ENCODE measurements around the gene CHCHD3.

Gene CHCHD3

DNA sequence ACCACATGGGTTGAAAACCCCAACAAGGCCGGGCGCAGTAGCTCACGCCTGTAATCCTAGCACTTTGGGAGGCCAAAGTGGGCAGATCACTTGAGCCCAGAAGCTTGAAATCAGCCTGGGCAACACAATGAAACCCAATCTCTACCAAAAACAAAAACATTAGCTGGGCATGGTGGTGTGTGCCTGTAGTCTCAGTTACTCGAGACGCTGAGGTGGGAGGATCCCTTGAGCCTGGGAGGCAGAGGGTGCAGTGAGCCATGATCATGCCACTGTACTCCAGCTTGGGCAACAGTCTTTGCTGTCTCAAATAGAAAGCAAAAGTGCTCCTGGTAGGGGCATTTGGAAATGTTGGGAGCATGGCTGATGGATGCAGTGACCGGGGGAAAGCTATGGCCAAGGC lies 296.0 kb downstream of the CHCHD3 start:
- no peaks in the 10 kb centered on the region for H3K27me3 Mint-ChIP-seq
- H3K4me3 Mint-ChIP-seq, result no peak overlapping the region
- H3K4me1 Mint-ChIP-seq (ENCODE audit: low read depth), result no peaks in the 10 kb centered on the region
- no peaks in the 10 kb centered on the region for H3K9me3 Mint-ChIP-seq (ENCODE audit: low read depth)
- H3K36me3 Mint-ChIP-seq, result peaks cover 16% of the 10 kb centered on the region
- H3K27ac Mint-ChIP-seq, result no peak overlapping the region

DNA sequence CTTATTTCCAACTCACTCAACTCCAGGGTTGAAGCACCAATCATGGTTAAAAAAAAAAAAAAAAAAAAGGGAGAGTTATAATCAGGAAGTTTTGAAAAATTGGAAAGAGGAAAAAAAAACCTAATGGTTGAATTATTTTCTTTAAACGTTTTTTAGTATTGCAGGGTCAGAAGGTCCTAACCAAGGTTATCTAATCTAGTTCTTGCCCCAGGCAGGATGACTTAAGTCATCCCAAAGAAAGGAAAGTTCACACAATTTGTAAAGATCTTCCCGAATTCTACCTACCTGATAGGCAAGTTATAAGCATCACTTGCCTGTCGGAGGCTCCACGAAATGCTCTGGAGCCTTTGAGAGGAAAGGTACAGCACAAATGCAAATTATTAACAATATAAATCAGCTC lies 297.5 kb downstream of the CHCHD3 start:
- Mint-ChIP-seq H3K27ac (peak overlapping the region; percentile 17), H3K9me3 (ENCODE audit: low read depth) (no peaks in the 10 kb centered on the region), H3K27me3 (no peaks in the 10 kb centered on the region), H3K4me3 (no peak overlapping the region), H3K36me3 (peaks cover 11% of the 10 kb centered on the region), H3K4me1 (ENCODE audit: low read depth) (peaks cover 1% of the 10 kb centered on the region)

DNA sequence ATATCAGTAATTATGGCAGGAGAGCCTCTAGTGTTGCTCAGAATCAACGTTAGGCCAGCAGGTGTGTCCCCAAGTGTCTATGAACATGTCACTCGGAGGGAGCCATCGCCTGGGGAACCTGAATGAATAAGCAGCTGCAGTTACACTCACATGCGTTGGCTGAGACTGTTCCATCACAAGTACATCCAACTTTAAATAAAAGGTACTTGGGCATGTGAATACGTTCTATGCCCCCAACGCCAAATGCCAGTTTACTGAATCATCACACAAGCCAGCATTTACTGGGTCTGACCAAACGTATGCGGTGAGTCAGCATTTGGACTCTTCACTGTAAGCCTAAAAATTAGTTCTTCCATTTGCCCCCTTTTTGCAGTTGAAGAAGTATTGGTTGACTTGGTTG lies 298.1 kb downstream of the CHCHD3 start:
- Mint-ChIP-seq H3K4me3 (no peak overlapping the region), H3K4me1 (ENCODE audit: low read depth) (peaks cover 5% of the 10 kb centered on the region), H3K36me3 (peaks cover 11% of the 10 kb centered on the region), H3K9me3 (ENCODE audit: low read depth) (no peaks in the 10 kb centered on the region), H3K27ac (peak overlapping the region; percentile 22), H3K27me3 (no peaks in the 10 kb centered on the region)

DNA sequence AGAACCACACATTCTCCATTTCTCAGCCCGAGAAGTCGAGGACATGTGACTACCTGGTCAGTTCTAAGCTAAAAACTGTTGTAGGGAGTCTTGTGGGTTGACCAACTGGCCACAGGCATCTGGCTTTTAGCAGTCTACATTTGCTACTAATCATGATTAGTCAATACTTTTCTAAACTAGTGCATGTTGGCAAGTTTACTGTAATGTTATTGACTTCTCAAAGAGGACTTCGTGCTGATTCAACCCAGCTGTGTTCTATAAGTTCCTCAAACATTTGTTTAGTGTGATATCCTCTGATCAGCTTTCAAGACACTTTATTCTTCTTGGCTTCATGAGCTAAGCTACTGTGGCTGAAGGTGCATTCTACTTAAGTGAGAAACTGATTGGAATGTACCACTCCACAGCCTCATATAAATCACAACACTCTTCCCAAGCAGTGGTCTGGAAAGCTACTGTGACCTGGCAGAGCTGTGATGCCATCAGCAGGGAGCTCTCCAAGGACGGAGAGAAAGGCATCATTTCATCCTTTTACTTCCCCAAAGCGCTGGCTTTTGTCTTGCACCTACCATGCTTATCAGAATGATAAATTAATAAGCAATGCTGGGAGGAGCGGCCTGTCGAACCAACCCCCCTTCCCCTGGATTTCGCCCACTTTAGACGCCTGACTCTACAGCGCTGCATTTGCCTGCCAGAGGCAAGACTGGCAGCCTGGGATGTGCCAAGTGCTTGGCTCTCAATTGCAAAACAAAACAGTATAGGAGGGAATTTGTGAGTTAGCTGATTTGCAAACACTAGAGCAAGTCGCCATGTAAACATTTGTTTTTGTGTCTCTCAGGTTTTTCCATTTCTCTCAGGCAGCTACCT lies 298.9 kb downstream of the CHCHD3 start:
- H3K27ac Mint-ChIP-seq, result no peak overlapping the region
- no peaks in the 10 kb centered on the region for H3K27me3 Mint-ChIP-seq
- peaks cover 6% of the 10 kb centered on the region for H3K36me3 Mint-ChIP-seq
- H3K4me1 Mint-ChIP-seq (ENCODE audit: low read depth), result peaks cover 11% of the 10 kb centered on the region
- no peak overlapping the region for H3K4me3 Mint-ChIP-seq
- no peaks in the 10 kb centered on the region for H3K9me3 Mint-ChIP-seq (ENCODE audit: low read depth)

DNA sequence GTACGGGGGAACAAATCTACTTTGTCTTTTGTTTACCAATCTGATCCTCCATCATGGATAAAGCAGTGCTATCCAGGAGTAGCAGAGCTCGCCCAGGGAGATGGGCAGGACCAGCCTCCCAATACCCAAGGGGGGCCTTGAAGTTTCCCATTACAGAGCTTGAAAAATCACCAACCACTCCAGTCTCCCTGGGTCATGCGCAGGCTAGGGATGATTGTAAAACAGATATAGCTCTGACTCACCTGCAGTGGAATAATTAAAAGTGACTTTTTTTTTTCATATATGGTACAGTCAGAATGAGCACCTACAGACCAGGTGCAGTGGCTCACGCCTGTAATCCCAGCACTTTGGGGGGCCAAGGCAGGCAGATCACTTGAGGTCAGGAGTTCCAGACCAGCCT lies 301.1 kb downstream of the CHCHD3 start:
- no peak overlapping the region for H3K4me3 Mint-ChIP-seq
- H3K36me3 Mint-ChIP-seq, result peaks cover 4% of the 10 kb centered on the region
- H3K27me3 Mint-ChIP-seq, result no peaks in the 10 kb centered on the region
- H3K4me1 Mint-ChIP-seq (ENCODE audit: low read depth), result peaks cover 21% of the 10 kb centered on the region
- no peak overlapping the region for H3K27ac Mint-ChIP-seq
- H3K9me3 Mint-ChIP-seq (ENCODE audit: low read depth), result peaks cover 5% of the 10 kb centered on the region

DNA sequence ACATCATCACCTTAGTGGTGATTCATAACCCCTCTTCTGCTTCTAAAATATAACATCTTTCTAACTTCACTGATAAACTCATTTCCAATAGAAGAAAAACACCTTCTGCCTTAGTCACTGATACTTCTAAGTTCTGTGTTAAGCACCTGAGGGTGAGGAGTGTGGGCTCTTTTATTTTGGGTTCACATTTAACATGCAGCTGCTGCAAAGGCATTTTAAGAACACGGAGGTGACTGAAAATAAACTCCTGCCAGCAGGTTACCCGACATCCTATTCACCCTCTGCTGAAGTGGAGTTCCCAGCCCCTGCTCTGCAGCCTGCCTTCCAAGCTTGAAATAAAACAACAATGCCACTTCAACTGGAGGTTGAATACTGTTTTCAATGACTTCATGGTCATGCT lies 302.7 kb downstream of the CHCHD3 start:
- peaks cover 21% of the 10 kb centered on the region for H3K4me1 Mint-ChIP-seq (ENCODE audit: low read depth)
- peaks cover 5% of the 10 kb centered on the region for H3K9me3 Mint-ChIP-seq (ENCODE audit: low read depth)
- H3K27ac Mint-ChIP-seq, result peak overlapping the region; percentile 31
- H3K4me3 Mint-ChIP-seq, result no peak overlapping the region
- no peaks in the 10 kb centered on the region for H3K27me3 Mint-ChIP-seq
- peaks cover 3% of the 10 kb centered on the region for H3K36me3 Mint-ChIP-seq

DNA sequence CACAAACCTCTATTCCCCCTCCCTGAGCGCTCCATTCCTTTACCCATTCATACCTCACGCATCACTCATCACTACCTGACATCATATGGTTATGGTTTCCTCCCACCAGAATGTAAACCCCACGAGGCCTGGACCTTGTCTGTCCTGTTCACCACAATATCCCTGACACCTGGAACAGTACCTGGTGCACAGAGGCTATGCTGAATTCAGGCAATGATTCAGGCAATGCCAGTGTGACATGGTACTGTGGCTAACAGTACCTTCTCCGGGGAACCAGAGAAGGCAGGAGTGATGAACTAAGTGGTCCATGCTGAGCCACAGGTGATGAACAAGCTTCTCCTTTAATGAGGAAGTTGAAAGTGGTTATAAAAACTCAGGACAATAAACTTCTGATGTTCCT lies 303.1 kb downstream of the CHCHD3 start:
- H3K4me3 Mint-ChIP-seq, result no peak overlapping the region
- H3K36me3 Mint-ChIP-seq, result no peaks in the 10 kb centered on the region
- peaks cover 21% of the 10 kb centered on the region for H3K4me1 Mint-ChIP-seq (ENCODE audit: low read depth)
- peaks cover 5% of the 10 kb centered on the region for H3K9me3 Mint-ChIP-seq (ENCODE audit: low read depth)
- H3K27ac Mint-ChIP-seq, result no peak overlapping the region
- no peaks in the 10 kb centered on the region for H3K27me3 Mint-ChIP-seq

DNA sequence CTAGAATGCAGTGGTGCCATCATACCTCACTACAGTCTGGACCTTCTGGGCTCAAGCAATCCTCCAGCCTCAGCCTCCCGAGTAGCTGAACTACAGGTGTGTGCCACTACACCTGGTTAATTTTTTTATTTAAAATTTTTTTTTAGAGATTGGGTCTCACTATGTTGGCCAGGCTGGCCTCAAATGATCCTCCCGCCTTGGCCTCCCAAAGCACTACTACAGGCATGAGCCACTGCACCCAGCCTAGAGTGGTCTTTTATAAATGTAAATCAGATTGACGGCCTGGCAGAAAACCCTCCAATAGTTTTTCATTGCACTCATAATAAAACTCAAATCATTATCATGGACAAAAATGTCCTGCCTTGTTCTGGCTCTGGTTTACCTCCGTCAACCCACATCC lies 303.9 kb downstream of the CHCHD3 start:
- Mint-ChIP-seq H3K9me3 (ENCODE audit: low read depth) (peaks cover 5% of the 10 kb centered on the region), H3K4me1 (ENCODE audit: low read depth) (peaks cover 23% of the 10 kb centered on the region), H3K27me3 (no peaks in the 10 kb centered on the region), H3K36me3 (no peaks in the 10 kb centered on the region), H3K4me3 (peak overlapping the region; percentile 35), H3K27ac (no peak overlapping the region)

DNA sequence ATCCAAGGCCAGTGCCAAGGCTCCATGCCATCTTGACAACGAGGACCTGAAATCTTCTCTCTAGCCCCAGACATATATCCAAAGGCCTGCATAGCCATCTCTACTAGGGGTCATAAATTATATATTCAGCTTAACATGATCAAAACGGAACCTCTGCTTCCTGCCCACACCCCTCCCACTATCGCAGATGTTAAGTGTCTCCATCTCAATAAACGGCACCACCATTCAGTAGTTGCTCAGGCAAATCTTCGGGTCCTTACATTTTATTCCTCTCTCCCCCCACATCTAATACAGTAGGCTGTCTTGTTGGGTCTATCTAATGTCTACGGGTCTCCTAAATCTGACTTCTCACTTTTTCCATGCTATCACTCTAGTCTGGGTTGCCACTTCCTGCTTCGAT lies 304.5 kb downstream of the CHCHD3 start:
- Mint-ChIP-seq H3K9me3 (ENCODE audit: low read depth) (peaks cover 5% of the 10 kb centered on the region), H3K4me1 (ENCODE audit: low read depth) (peaks cover 23% of the 10 kb centered on the region), H3K36me3 (no peaks in the 10 kb centered on the region), H3K4me3 (peak overlapping the region; percentile 35), H3K27me3 (no peaks in the 10 kb centered on the region), H3K27ac (no peak overlapping the region)

DNA sequence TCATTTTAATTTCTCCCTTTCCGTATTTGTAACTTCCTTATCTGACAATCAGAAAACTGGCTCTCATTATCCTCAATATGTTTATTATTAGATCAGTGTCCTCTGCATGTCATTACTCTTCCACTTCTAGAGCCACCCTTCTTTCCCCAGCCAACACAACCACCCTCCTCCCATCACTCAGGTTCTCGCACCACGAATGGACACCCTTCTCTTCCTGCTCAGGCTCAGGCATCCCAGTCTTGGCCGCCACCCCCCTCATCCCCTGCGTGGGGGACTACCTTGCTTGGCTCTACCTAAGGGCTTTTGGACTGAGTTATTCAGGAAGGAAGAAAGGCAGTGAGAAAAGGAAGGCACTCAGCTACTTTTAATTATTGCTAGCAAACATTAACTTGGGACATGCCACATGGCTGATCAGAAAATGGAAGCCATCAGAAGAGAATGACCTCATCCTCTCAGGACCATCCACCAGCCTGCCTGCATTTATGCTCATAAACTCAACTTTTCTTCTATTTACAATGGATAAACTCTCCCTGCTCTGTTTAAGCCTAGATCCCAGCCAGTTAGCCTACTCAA lies 305.8 kb downstream of the CHCHD3 start:
- no peak overlapping the region for H3K27ac Mint-ChIP-seq
- no peaks in the 10 kb centered on the region for H3K36me3 Mint-ChIP-seq
- no peak overlapping the region for H3K4me3 Mint-ChIP-seq
- H3K27me3 Mint-ChIP-seq, result no peaks in the 10 kb centered on the region
- peaks cover 5% of the 10 kb centered on the region for H3K9me3 Mint-ChIP-seq (ENCODE audit: low read depth)
- H3K4me1 Mint-ChIP-seq (ENCODE audit: low read depth), result peaks cover 31% of the 10 kb centered on the region

DNA sequence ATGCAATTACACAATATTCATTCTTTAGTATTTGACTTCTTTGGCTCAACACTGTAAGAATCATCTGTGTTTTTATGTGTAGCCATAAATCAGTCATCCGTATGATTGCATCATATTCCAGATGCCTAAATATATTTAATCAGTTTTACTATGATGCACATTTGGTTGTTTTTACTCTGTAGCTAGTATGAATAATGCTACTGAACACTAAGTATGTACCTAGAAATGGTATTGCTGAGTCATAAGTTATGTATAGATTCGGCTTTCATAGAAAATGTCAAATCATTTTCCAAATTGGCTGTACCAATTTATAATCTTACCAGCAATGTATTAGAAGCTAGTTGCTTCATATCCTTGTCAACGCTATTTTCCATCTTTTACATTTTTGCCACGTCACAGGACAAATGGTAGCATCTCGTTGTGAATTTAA lies 308.3 kb downstream of the CHCHD3 start:
- H3K4me1 Mint-ChIP-seq (ENCODE audit: low read depth), result peaks cover 37% of the 10 kb centered on the region

DNA sequence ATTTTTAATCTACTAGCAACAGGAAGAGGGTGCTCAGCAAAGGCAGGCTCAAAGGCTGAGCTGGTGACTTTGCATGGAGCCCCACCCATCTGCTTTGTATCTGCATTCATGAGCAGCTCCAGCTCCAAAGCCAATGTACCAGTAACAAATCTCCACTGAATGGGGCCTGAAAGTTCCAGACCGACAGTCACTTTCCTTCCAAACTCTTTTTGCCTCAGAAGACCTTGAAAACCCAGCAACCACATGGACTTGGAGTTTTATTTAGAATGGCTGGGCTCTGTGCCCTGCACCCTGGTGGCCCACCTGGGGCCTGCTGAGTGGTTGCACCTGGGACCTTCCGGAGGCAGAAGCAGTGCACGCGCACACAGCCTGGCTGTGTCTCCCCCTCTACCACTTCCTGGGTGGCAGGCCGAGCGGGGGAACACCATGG lies 310.6 kb downstream of the CHCHD3 start:
- H3K27ac Mint-ChIP-seq, result peak overlapping the region; percentile 92
- H3K9me3 Mint-ChIP-seq (ENCODE audit: low read depth), result peaks cover 4% of the 10 kb centered on the region
- H3K36me3 Mint-ChIP-seq, result peaks cover 8% of the 10 kb centered on the region
- peak overlapping the region; percentile 49 for H3K4me3 Mint-ChIP-seq
- H3K27me3 Mint-ChIP-seq, result no peaks in the 10 kb centered on the region
- peaks cover 24% of the 10 kb centered on the region for H3K4me1 Mint-ChIP-seq (ENCODE audit: low read depth)

More for the DNA sequence above, 308.3 kb downstream of the CHCHD3 start:
- no peak overlapping the region for H3K27ac Mint-ChIP-seq
- H3K27me3 Mint-ChIP-seq, result no peaks in the 10 kb centered on the region
- peaks cover 8% of the 10 kb centered on the region for H3K9me3 Mint-ChIP-seq (ENCODE audit: low read depth)
- H3K36me3 Mint-ChIP-seq, result peaks cover 8% of the 10 kb centered on the region
- no peak overlapping the region for H3K4me3 Mint-ChIP-seq

DNA sequence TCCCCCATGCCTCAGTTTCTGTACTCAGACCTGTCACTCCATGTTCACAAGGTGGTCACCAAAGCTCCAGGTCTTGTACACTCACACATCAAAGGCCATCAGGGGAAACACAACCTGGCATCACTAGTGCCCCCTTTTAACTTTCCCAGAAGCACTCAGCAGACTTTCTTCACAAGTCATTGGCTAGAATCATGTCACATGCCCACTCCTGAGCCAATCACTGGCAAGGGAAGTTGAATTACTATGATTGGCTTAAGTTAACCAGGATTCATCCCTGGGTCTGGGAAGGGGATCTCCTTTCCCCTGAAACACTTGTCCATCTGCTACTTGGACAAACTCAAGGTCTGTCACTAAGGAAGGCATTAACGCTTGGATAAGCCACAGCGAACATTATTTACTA lies 311.8 kb downstream of the CHCHD3 start:
- Mint-ChIP-seq H3K4me1 (ENCODE audit: low read depth) (peaks cover 24% of the 10 kb centered on the region), H3K27ac (peak overlapping the region; percentile 61), H3K27me3 (no peaks in the 10 kb centered on the region), H3K36me3 (peaks cover 8% of the 10 kb centered on the region), H3K9me3 (ENCODE audit: low read depth) (peaks cover 4% of the 10 kb centered on the region), H3K4me3 (no peak overlapping the region)

DNA sequence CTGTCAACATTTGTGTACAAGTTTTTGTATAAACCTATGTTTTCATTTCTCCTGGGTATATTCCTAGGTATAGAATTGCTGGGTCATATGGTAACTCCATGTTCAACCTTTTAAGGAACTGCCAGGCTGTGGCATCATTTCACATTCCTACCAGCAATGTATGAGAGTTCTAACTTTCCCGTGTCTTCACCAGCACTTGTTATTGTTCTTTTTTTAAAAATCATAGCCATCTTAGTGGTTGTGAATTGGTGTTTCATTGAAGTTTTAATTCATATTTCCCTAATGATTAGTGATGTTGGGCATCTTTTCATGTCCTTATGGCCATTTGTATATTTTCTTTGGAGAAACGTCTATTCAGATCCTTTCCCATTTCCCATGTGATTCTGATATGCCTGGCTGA lies 312.6 kb downstream of the CHCHD3 start:
- Mint-ChIP-seq H3K27ac (no peak overlapping the region), H3K27me3 (no peaks in the 10 kb centered on the region), H3K4me3 (no peak overlapping the region), H3K4me1 (ENCODE audit: low read depth) (peaks cover 24% of the 10 kb centered on the region), H3K36me3 (peaks cover 8% of the 10 kb centered on the region), H3K9me3 (ENCODE audit: low read depth) (peaks cover 4% of the 10 kb centered on the region)

DNA sequence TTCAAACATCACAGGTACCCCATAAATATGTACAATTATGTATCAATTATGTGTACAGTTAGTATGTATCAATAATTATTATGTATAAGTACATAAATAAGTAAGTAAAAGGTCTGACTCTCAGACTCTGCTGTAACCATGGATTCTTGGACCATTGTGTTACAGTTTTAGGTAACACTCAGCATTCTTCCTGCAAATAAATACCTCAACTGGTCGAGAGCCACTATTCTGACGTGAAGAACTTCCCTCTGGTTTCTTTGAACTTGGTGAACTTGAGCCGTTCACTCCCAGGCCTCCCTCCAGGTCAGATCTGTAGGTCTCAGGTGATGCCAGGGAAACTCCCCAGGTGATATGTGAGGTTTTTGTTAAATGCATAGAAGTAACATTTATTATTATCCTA lies 313.8 kb downstream of the CHCHD3 start:
- H3K27me3 Mint-ChIP-seq, result no peaks in the 10 kb centered on the region
- peaks cover 21% of the 10 kb centered on the region for H3K4me1 Mint-ChIP-seq (ENCODE audit: low read depth)
- H3K9me3 Mint-ChIP-seq (ENCODE audit: low read depth), result peaks cover 4% of the 10 kb centered on the region
- H3K27ac Mint-ChIP-seq, result no peak overlapping the region
- no peak overlapping the region for H3K4me3 Mint-ChIP-seq
- H3K36me3 Mint-ChIP-seq, result peaks cover 8% of the 10 kb centered on the region
